NCI-H1436 (cell line): ENCODE results near the gene MTLN.
"Not testable (repeated sequence)": the region's sequence is repeated elsewhere in the genome, so short reads cannot be mapped to it uniquely, and the experiment has no call there.

Experiments
- DNase-seq: peaks from one replicate; lab custom pipeline; 2025; lab: John Stamatoyannopoulos, UW

The MTLN gene

GRCh38 chr2:110211938-110212858, at the start of gene MTLN:
Gene MTLN (minus strand): TSS chr2:110212547. CDS start chr2:110212525, 22 bp downstream.
- DNase-seq = peak; percentile 49

GRCh38 chr2:110261910-110262309, 49.6 kb upstream of the MTLN start:
- DNase-seq = not testable (repeated sequence)

- DNase-seq = not testable (repeated sequence)
These were observed 35.9 kb upstream of the MTLN start for GRCh38 chr2:110248081-110248795.

- not testable (repeated sequence) for DNase-seq
These were observed 33.4 kb upstream of the MTLN start for GRCh38 chr2:110245488-110246435.

- not testable (repeated sequence) for DNase-seq
These were observed 30.9 kb upstream of the MTLN start for GRCh38 chr2:110243283-110243682.

GRCh38 chr2:110234514-110234913, 22.2 kb upstream of the MTLN start:
- DNase-seq = not testable (repeated sequence)

- not testable (repeated sequence) for DNase-seq
These were observed 17.5 kb upstream of the MTLN start for GRCh38 chr2:110229886-110230285.

GRCh38 chr2:110222626-110223025, 10.3 kb upstream of the MTLN start:
- not testable (repeated sequence) for DNase-seq

- DNase-seq = no peak
These were observed 9.6 kb upstream of the MTLN start for GRCh38 chr2:110221938-110222337.

GRCh38 chr2:110220190-110220564, 7.8 kb upstream of the MTLN start:
- no peak for DNase-seq

GRCh38 chr2:110219496-110220189, 7.3 kb upstream of the MTLN start:
- DNase-seq = no peak

GRCh38 chr2:110218889-110219288, 6.5 kb upstream of the MTLN start:
- DNase-seq = not testable (repeated sequence)

GRCh38 chr2:110216803-110217202, 4.5 kb upstream of the MTLN start:
- DNase-seq = no peak

- no peak for DNase-seq
These were observed 3.9 kb upstream of the MTLN start for GRCh38 chr2:110216199-110216598.

GRCh38 chr2:110215566-110216158, 3.3 kb upstream of the MTLN start:
- no peak for DNase-seq

- DNase-seq = no peak
These were observed 2.7 kb upstream of the MTLN start for GRCh38 chr2:110215091-110215490.

GRCh38 chr2:110213522-110213921, 1.2 kb upstream of the MTLN start:
- DNase-seq = not testable (repeated sequence)

- DNase-seq = no peak
These were observed 6.5 kb downstream of the MTLN start for GRCh38 chr2:110205660-110206455.

- peak; percentile 80 for DNase-seq
These were observed 7.7 kb downstream of the MTLN start, which contains the start of gene NPHP1 for GRCh38 chr2:110204408-110205385. Gene NPHP1 (minus strand): TSS chr2:110205013. CDS start chr2:110204968, 45 bp downstream.
